ENCODE results near the gene GGPS1.

DNA sequence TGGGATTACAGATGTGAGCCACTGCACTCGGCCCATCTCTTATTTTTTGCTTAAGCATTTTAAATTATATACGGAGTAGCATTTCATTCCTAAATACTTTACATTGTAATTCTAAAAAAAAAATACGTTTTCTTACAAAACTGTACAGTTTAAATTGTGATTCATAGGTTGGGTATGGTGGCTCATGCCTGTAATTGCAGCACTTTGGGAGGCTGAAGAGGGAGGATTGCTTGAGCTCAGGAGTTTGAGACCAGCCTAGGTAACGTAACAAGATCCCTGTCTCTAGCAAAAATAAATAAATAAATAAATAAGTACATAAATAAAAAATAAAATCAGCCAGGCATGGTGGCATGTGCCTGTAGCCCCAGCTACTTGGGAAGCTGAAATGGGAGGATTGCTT is 63.5 kb downstream of the GGPS1 start:
- TF ChIP-seq, protein P1, sequence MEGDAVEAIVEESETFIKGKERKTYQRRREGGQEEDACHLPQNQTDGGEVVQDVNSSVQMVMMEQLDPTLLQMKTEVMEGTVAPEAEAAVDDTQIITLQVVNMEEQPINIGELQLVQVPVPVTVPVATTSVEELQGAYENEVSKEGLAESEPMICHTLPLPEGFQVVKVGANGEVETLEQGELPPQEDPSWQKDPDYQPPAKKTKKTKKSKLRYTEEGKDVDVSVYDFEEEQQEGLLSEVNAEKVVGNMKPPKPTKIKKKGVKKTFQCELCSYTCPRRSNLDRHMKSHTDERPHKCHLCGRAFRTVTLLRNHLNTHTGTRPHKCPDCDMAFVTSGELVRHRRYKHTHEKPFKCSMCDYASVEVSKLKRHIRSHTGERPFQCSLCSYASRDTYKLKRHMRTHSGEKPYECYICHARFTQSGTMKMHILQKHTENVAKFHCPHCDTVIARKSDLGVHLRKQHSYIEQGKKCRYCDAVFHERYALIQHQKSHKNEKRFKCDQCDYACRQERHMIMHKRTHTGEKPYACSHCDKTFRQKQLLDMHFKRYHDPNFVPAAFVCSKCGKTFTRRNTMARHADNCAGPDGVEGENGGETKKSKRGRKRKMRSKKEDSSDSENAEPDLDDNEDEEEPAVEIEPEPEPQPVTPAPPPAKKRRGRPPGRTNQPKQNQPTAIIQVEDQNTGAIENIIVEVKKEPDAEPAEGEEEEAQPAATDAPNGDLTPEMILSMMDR (IDR thresholded peaks at IDR 0.05; ENCODE audit: insufficient read depth, low read depth, low read length): no peak
- TF ChIP-seq EZH2 (IDR thresholded peaks at IDR 0.05; ENCODE audit: insufficient read depth, low read length): no peak

All from astrocyte (in vitro differentiated cells and primary cell).